Uterus (tissue), 2 donors: Measurements from ENCODE around the gene IFI44.

Source experiments
- CTCF ChIP-seq, 4 experiments: fragments of 200-600 bp in 2 of 4; fragments of 450-650 bp in 2 of 4; sonication (generic) in 2 of 4; IDR thresholded peaks; one replicate each; pipeline ENCODE4 v1.5.1; 2016 to 2019; ENCODE audit warnings: antibody characterized with exemption in 4 of 4, mild to moderate bottlenecking in 2 of 4, moderate library complexity in 1 of 4
- POLR2A ChIP-seq, 2 donors: fragments of 450-650 bp; IDR thresholded peaks; one replicate each; pipeline ENCODE4 v1.6.1; 2016; ENCODE audit warnings: antibody characterized with exemption in 2 of 2, mild to moderate bottlenecking in 1 of 2, moderate library complexity in 1 of 2

- TF ChIP-seq CTCF (IDR thresholded peaks at IDR 0.05) (no peak), POLR2A (IDR thresholded peaks at IDR 0.05) (no peak)
Observed at GRCh38 chr1:78641558-78641957, 8.1 kb upstream of the IFI44 start.
